SH-SY5Y (cell line): ENCODE measurements around the gene PTPRJ.

Experiments
- GATA2 ChIP-seq: IDR thresholded peaks from 2 replicates; pipeline ENCODE4 v1.6.1; 2011; ENCODE audit warnings: mild to moderate bottlenecking, low read depth, low read length
- GATA3 ChIP-seq: IDR thresholded peaks from 2 replicates; pipeline ENCODE4 v1.6.1; 2011; ENCODE audit warnings: low read depth, mild to moderate bottlenecking, low read length, moderate library complexity

DNA sequence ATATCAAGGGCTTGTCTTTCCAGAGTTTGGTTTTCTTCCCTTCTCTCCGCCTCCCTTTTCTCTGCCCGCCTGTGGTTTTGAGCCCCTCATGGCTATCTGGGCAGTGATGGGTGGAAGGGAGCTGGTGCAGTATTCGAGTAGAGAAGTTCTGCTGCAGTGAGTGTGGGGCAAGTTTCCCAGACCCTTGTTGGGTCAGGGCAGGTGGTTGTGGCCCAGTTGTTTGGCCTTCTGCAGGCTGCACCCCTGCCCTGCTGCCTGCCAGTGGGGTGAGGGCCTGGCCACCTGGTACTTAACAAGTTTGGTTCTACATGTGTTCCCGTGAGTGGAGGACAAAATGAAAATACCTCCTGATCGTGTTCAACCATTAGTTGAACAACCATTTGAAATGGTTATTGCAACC lies 65.2 kb downstream of the PTPRJ start:
- TF ChIP-seq GATA2: no peak
- TF ChIP-seq GATA3: no peak
